Spleen (tissue), 7 donors: Measurements from ENCODE around the gene PRR35.

Experiments
- POLR2AphosphoS5 ChIP-seq, 3 donors: sonication (generic); formaldehyde crosslinking; IDR thresholded peaks; one replicate each; pipeline ENCODE4 v1.5.1; 2017; ENCODE audit warnings: antibody characterized with exemption in 3 of 3
- TF ChIP-seq, protein P1 (sequence below), 11 experiments: fragments of 200-600 bp in 7 of 11; fragments of 450-650 bp in 4 of 11; sonication (generic) in 4 of 11; IDR thresholded peaks in 8 of 11; conservative IDR thresholded peaks in 3 of 11; 1 replicate in 7 of 11; 2 replicates in 4 of 11; pipeline versions ENCODE4 v1.4.0 to v1.8.0; 2016 to 2021; ENCODE audit warnings: antibody characterized with exemption in 11 of 11, inconsistent platforms in 4 of 11, mild to moderate bottlenecking in 1 of 11
- donor health status: DM: no; HTN: no; CAD: no; lungs with moderate emphysema.
- donor health status: DM: no; HTN: no; CAD: no.
- donor health status: DM: no; HTN: no; CAD: no.

DNA sequence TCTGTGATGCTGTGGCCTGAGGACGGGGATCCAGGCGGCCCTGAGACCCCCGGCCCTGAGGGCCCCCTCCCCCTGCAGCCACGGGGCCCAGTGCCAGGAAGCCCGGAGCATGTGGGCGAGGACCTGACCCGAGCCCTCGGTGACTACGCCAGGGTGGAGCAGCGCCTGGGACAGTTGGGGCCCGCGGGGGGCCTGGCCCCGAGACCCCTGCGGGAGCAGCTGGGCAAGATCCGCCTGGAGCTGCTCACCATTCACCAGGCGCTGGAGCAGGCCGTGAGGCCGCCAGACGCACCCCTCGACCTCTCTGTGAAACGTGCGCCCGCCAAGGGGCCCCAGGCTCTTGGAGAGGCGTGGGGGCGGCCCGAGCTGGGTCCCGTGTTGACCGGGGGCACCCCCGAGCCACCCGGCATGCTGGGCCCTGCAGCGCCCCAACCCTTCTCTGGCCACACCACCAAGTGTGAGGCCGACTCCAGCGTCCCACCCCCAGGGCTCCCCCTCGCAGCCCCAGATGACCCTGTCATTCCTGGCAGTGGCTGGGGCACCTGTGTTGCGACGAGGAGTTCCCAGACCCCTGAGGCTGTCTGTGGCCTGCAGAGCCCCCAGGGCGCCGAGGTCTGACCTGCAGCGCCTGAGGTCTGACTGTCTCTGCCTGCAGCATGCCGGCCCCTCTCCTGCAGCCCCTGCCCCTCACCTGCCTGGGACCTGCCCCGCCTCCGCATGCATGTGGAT is 4.7 kb downstream of the PRR35 start:
- TF ChIP-seq, protein P1, sequence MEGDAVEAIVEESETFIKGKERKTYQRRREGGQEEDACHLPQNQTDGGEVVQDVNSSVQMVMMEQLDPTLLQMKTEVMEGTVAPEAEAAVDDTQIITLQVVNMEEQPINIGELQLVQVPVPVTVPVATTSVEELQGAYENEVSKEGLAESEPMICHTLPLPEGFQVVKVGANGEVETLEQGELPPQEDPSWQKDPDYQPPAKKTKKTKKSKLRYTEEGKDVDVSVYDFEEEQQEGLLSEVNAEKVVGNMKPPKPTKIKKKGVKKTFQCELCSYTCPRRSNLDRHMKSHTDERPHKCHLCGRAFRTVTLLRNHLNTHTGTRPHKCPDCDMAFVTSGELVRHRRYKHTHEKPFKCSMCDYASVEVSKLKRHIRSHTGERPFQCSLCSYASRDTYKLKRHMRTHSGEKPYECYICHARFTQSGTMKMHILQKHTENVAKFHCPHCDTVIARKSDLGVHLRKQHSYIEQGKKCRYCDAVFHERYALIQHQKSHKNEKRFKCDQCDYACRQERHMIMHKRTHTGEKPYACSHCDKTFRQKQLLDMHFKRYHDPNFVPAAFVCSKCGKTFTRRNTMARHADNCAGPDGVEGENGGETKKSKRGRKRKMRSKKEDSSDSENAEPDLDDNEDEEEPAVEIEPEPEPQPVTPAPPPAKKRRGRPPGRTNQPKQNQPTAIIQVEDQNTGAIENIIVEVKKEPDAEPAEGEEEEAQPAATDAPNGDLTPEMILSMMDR (IDR thresholded peaks at IDR 0.05 in 8 of 11, conservative IDR thresholded peaks at IDR 0.05 in 3 of 11): no peak
- no peak for TF ChIP-seq POLR2AphosphoS5 (IDR thresholded peaks at IDR 0.05)
